Upper lobe of left lung (tissue), 6 donors: ENCODE data around the gene EXPH5. TPM values are rescaled to one million over a fixed set of nuclear protein-coding genes. Genes with fewer than 3 reads are reported as not detected.

Experiments
- ATAC-seq, 2 donors: fragments of 200-7000 bp; cut with Tn5 transposase; one replicate each; pipeline ENCODE4 v1.9.1; 2022; ENCODE audit warnings: mild to moderate bottlenecking in 2 of 2, moderate library complexity in 2 of 2; ENCODE audit not compliant: low FRiP score in 2 of 2
- DNase-seq, 2 donors: peaks; one replicate each; pipeline ENCODE4 v3.0.0-alpha.2; 2019 to 2020
- H3K27ac ChIP-seq, 4 donors: fragments of 200-600 bp; sonication (generic); one replicate each; pipeline ENCODE4 v1.5.1; 2016 to 2019
- H3K27me3 ChIP-seq, 4 donors: fragments of 200-600 bp; sonication (generic); one replicate each; pipeline ENCODE4 v1.5.1; 2017 to 2019
- H3K36me3 ChIP-seq, 4 donors: fragments of 200-600 bp; sonication (generic); one replicate each; pipeline ENCODE4 v1.5.1; 2016 to 2019
- H3K4me1 ChIP-seq, 4 donors: fragments of 200-600 bp; sonication (generic); one replicate each; pipeline ENCODE4 v1.5.1; 2018 to 2019
- H3K4me3 ChIP-seq, 4 donors: fragments of 200-600 bp; sonication (generic); one replicate each; pipeline ENCODE4 v1.5.1; 2017 to 2019; ENCODE audit warnings: mild to moderate bottlenecking in 2 of 4, moderate library complexity in 1 of 4
- H3K9me3 ChIP-seq, 4 donors: fragments of 200-600 bp; sonication (generic); one replicate each; pipeline ENCODE4 v1.5.1; 2018 to 2019
- CTCF ChIP-seq, 6 experiments: fragments of 450-650 bp in 4 of 6; fragments of 200-600 bp in 2 of 6; sonication (generic) in 2 of 6; IDR thresholded peaks; one replicate each; pipeline ENCODE4 v1.5.1; 2016 to 2019; ENCODE audit warnings: antibody characterized with exemption in 6 of 6
- EP300 ChIP-seq, 4 donors: sonication (generic); formaldehyde crosslinking; IDR thresholded peaks; one replicate each; pipeline ENCODE4 v1.5.1; 2017; ENCODE audit warnings: antibody characterized with exemption in 4 of 4, control low read depth in 2 of 4
- POLR2A ChIP-seq, 4 donors: fragments of 450-650 bp; IDR thresholded peaks; one replicate each; pipeline ENCODE4 v1.5.1; 2016 to 2017; ENCODE audit warnings: antibody characterized with exemption in 4 of 4, mild to moderate bottlenecking in 2 of 4
- POLR2AphosphoS5 ChIP-seq, 2 donors: sonication (generic); formaldehyde crosslinking; IDR thresholded peaks; one replicate each; pipeline ENCODE4 v1.5.1; 2017; ENCODE audit warnings: antibody characterized with exemption in 2 of 2
- WGBS, 2 donors: methylation state at CpG; one replicate each; pipeline ENCODE4 v1.1.5; 2017 to 2018; 5-methylcytosine and 5-hydroxymethylcytosine counted together
- total RNA-seq, 6 donors: library from RNA; depleted of rRNA in 4 of 6; stranded (reverse); fragments of >200 nt in 4 of 6; gene quantifications; one replicate each; pipeline versions ENCODE4 v1.1.0 to v1.2.1, GENCODE V29; 2016 to 2021
- donor health status: DM: no; HTN: no; CAD: no; lungs with moderate emphysema.
- donor health status: DM: no; HTN: yes; CAD: no; lungs with severe emphysema.

Gene EXPH5
- total RNA-seq, 6 donors from 2014 or later = 12.8 to 47.0 (median 28.3) TPM

- WGBS, 2 donors = 89 to 100% methylated on average over 2 of the region's 2 CpGs
- H3K27me3 ChIP-seq = no peaks in the 10 kb centered on the region
- no peak for DNase-seq
- no peaks in the 10 kb centered on the region for H3K4me1 ChIP-seq
- TF ChIP-seq POLR2AphosphoS5 (IDR thresholded peaks at IDR 0.05) = no peak
- no peak for TF ChIP-seq CTCF (IDR thresholded peaks at IDR 0.05)
- TF ChIP-seq POLR2A (IDR thresholded peaks at IDR 0.05) = no peak
- no peak for TF ChIP-seq EP300 (IDR thresholded peaks at IDR 0.05)
- no peak overlapping the region for H3K4me3 ChIP-seq
- H3K36me3 ChIP-seq = peaks cover 0 to 34% (median 11%) of the 10 kb centered on the region in 4 donors
- H3K9me3 ChIP-seq = no peaks in the 10 kb centered on the region
- no peak overlapping the region for H3K27ac ChIP-seq
- no peak for ATAC-seq
These were observed 81.6 kb downstream of the EXPH5 start for GRCh38 chr11:108511851-108512474.

- H3K27me3 ChIP-seq = no peaks in the 10 kb centered on the region
- TF ChIP-seq EP300 (IDR thresholded peaks at IDR 0.05) (no peak), POLR2A (IDR thresholded peaks at IDR 0.05) (no peak)
- no peaks in the 10 kb centered on the region for H3K4me1 ChIP-seq
- ATAC-seq (no peak), DNase-seq (no peak)
- H3K9me3 ChIP-seq = no peaks in the 10 kb centered on the region
- H3K27ac ChIP-seq = no peak overlapping the region
- 52 to 54% methylated on average over 3 of the region's 3 CpGs for whole genome bisulfite sequencing, 2 donors
- H3K36me3 ChIP-seq = peaks cover 0 to 25% (median 6%) of the 10 kb centered on the region in 4 donors
- H3K4me3 ChIP-seq = no peak overlapping the region
These were observed 84.6 kb downstream of the EXPH5 start for GRCh38 chr11:108508653-108509593.

GRCh38 chr11:108501396-108501795, 92.2 kb downstream of the EXPH5 start:
- Histone ChIP-seq H3K27ac (no peak overlapping the region), H3K4me1 (peaks cover 6 to 16% (median 12%) of the 10 kb centered on the region in 4 donors), H3K27me3 (no peaks in the 10 kb centered on the region), H3K9me3 (no peaks in the 10 kb centered on the region), H3K4me3 (no peak overlapping the region), H3K36me3 (no peaks in the 10 kb centered on the region)
- 85 to 87% methylated on average over 5 of the region's 5 CpGs for WGBS, 2 donors
- ATAC-seq (no peak), DNase-seq (no peak)
- TF ChIP-seq POLR2A (IDR thresholded peaks at IDR 0.05) (no peak), EP300 (IDR thresholded peaks at IDR 0.05) (no peak), POLR2AphosphoS5 (IDR thresholded peaks at IDR 0.05) (no peak), CTCF (IDR thresholded peaks at IDR 0.05) (no peak)

GRCh38 chr11:108500721-108501120, 92.8 kb downstream of the EXPH5 start:
- DNase-seq = no peak
- peaks cover 6 to 16% (median 12%) of the 10 kb centered on the region in 4 donors for H3K4me1 ChIP-seq
- 69 to 71% methylated on average over 2 of the region's 2 CpGs for WGBS, 2 donors
- H3K9me3 ChIP-seq = no peaks in the 10 kb centered on the region
- TF ChIP-seq POLR2AphosphoS5 (IDR thresholded peaks at IDR 0.05) (no peak), POLR2A (IDR thresholded peaks at IDR 0.05) (no peak), EP300 (IDR thresholded peaks at IDR 0.05) (no peak), CTCF (IDR thresholded peaks at IDR 0.05) (no peak)
- no peaks in the 10 kb centered on the region for H3K27me3 ChIP-seq
- H3K4me3 ChIP-seq = no peak overlapping the region
- no peaks in the 10 kb centered on the region for H3K36me3 ChIP-seq
- no peak for ATAC-seq
- no peak overlapping the region for H3K27ac ChIP-seq

GRCh38 chr11:108500169-108500568, 93.4 kb downstream of the EXPH5 start:
- Histone ChIP-seq H3K4me3 (no peak overlapping the region), H3K27ac (no peak overlapping the region), H3K4me1 (peaks cover 8 to 16% (median 13%) of the 10 kb centered on the region in 4 donors), H3K27me3 (no peaks in the 10 kb centered on the region), H3K36me3 (no peaks in the 10 kb centered on the region), H3K9me3 (no peaks in the 10 kb centered on the region)
- DNase-seq (no peak), ATAC-seq (no peak)
- TF ChIP-seq POLR2AphosphoS5 (IDR thresholded peaks at IDR 0.05) = no peak
- TF ChIP-seq EP300 (IDR thresholded peaks at IDR 0.05) = no peak
- TF ChIP-seq POLR2A (IDR thresholded peaks at IDR 0.05) = no peak
- TF ChIP-seq CTCF (IDR thresholded peaks at IDR 0.05) = no peak
- WGBS, 2 donors = 91 to 93% methylated on average over 4 of the region's 4 CpGs
